ENCODE results near the gene ALX4. TPM values are rescaled to one million over a fixed set of nuclear protein-coding genes. Genes with fewer than 3 reads are reported as not detected.

The ALX4 gene
- total and polyA plus RNA-seq, 2 donors from 2014 or later = 0.09 to 0.16 TPM

DNA sequence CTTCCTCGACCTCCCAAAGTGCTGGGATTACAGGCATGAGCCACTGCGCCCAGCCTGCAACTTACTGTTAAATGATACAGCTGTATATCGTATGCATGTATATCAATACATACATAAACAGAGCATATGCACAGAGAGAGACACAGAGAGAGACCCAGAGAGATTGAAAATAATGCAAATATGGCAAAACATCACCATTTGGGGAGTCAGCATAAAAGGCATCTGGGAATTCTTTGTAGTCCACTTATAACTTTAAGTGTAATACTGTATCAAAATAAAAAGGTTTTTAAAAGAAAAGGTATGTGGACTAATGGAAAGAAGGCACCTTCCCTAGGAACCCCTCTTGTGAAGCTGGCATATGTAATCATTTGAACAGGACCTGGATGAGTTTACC is 21.8 kb downstream of the ALX4 start:
- H3K36me3 ChIP-seq (ENCODE audit: control insufficient read depth in 2 of 3, insufficient read depth in 3 of 3, low read length in 3 of 3) = no peaks in the 10 kb centered on the region
- DNase-seq (no peak), FAIRE-seq (no peak)
- H3K27me3 ChIP-seq (ENCODE audit: control insufficient read depth, insufficient read depth, low read length) = no peaks in the 10 kb centered on the region
- no peaks in the 10 kb centered on the region for H3K9me3 ChIP-seq (ENCODE audit: control insufficient read depth in 2 of 3, insufficient read depth in 1 of 3, low read length in 3 of 3)
- intact Hi-C loops (cut with DNase I) = loop anchor here (5.0 kb wide), 1 partner anchor 249 kb away; no protein-coding TSS in a partner anchor
- no peak for TF ChIP-seq CTCF (IDR thresholded peaks at IDR 0.05; ENCODE audit: borderline replicate concordance, extremely low read depth, insufficient read depth)
- no peaks in the 10 kb centered on the region for H3K4me1 ChIP-seq (ENCODE audit: control insufficient read depth in 2 of 3, insufficient read depth in 2 of 3, low read depth in 1 of 3, low read length in 3 of 3)
- H3K9ac ChIP-seq (ENCODE audit: low read length in 3 of 3) = no peak overlapping the region
- H3K27ac ChIP-seq (ENCODE audit: low read depth in 2 of 2, low read length in 2 of 2) = no peak overlapping the region
- no peak overlapping the region for H3K4me3 ChIP-seq (ENCODE audit: low read length in 3 of 3)

DNA sequence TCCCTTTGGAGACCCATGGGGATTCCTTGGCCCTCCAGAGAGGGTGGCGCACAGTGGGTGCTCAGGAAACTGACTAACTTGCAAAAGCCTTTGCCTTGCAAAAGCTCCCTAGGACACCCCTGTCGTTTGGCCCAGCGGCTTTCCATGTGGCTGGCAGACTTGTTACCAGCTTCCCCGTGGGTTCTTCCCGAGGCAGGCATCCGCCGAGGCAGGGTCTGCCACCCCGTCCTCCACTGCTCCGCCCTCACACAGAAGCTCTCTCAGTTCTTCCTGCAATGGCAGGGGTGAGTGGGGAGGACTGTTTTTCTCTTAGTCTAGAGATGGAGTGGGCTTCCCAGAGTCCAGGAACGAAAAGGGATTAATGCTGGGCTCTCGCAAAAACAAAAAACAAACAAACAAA is 23.0 kb downstream of the ALX4 start:
- no peak for FAIRE-seq
- no peak overlapping the region for H3K27ac ChIP-seq (ENCODE audit: low read depth in 2 of 2, low read length in 2 of 2)
- no peaks in the 10 kb centered on the region for H3K9me3 ChIP-seq (ENCODE audit: control insufficient read depth in 2 of 3, insufficient read depth in 1 of 3, low read length in 3 of 3)
- H3K4me1 ChIP-seq (ENCODE audit: control insufficient read depth in 2 of 3, insufficient read depth in 2 of 3, low read depth in 1 of 3, low read length in 3 of 3) = no peaks in the 10 kb centered on the region
- no peak overlapping the region for H3K4me3 ChIP-seq (ENCODE audit: low read length in 3 of 3)
- intact Hi-C loops (cut with DNase I) = loop anchor here (5.0 kb wide), 1 partner anchor 250 kb away; no protein-coding TSS in a partner anchor
- no peaks in the 10 kb centered on the region for H3K36me3 ChIP-seq (ENCODE audit: control insufficient read depth in 2 of 3, insufficient read depth in 3 of 3, low read length in 3 of 3)
- H3K27me3 ChIP-seq (ENCODE audit: control insufficient read depth, insufficient read depth, low read length) = no peaks in the 10 kb centered on the region
- no peak for DNase-seq
- H3K9ac ChIP-seq (ENCODE audit: low read length in 3 of 3) = no peak overlapping the region
- no peak for TF ChIP-seq CTCF (IDR thresholded peaks at IDR 0.05; ENCODE audit: borderline replicate concordance, extremely low read depth, insufficient read depth)

DNA sequence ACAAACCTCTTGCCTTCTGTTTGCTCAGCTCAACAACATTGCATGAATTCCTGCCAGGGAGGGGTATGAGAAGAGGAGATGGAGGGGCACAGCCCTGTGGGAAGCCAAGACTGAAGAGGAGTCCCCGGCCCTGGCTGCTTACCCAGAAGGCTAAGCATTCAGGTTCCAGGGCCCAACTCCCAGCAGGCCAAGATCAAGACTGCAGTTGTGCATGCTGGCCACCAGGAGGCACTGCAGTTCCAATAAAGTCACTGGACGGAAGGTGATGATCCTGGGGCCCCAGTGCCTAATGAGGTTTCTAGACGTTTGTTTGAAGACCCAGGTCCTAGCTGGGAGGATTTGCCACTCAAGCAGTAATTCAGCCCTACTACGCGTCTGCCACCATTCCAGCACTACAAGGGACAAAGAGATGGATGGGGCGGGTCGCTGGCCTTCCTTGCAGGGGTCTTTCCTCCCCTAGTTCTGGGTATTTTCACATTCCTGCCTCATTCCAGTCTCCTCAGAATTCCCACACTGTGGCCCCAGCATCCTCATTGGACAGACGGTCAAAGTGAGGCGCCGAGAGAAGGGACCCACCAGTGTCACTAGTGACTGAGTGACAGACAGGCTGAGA is 23.6 kb downstream of the ALX4 start:
- Histone ChIP-seq H3K36me3 (ENCODE audit: control insufficient read depth in 2 of 3, insufficient read depth in 3 of 3, low read length in 3 of 3) (no peaks in the 10 kb centered on the region), H3K27me3 (ENCODE audit: control insufficient read depth, insufficient read depth, low read length) (no peaks in the 10 kb centered on the region), H3K27ac (ENCODE audit: low read depth in 2 of 2, low read length in 2 of 2) (no peak overlapping the region), H3K9ac (ENCODE audit: low read length in 3 of 3) (no peak overlapping the region), H3K9me3 (ENCODE audit: control insufficient read depth in 2 of 3, insufficient read depth in 1 of 3, low read length in 3 of 3) (no peaks in the 10 kb centered on the region), H3K4me3 (ENCODE audit: low read length in 3 of 3) (no peak overlapping the region), H3K4me1 (ENCODE audit: control insufficient read depth in 2 of 3, insufficient read depth in 2 of 3, low read depth in 1 of 3, low read length in 3 of 3) (no peaks in the 10 kb centered on the region)
- intact Hi-C loops (cut with DNase I) = loop anchor here (5.0 kb wide), 1 partner anchor 251 kb away; no protein-coding TSS in a partner anchor
- DNase-seq = peak in 3 of 5 donors; percentile 49 to 68 (median 52)
- FAIRE-seq = no peak
- peak; percentile 95 for TF ChIP-seq CTCF (IDR thresholded peaks at IDR 0.05; ENCODE audit: borderline replicate concordance, extremely low read depth, insufficient read depth)
